ENCODE data around the gene ANKRD33B.

The ANKRD33B gene

GRCh38 chr5:10639846-10640368 lies 76.0 kb downstream of the ANKRD33B start:
- DNase-seq: no peak

- no peak for DNase-seq
These were observed 78.5 kb downstream of the ANKRD33B start for GRCh38 chr5:10642367-10642766.

- no peak for DNase-seq
These were observed 80.3 kb downstream of the ANKRD33B start for GRCh38 chr5:10644192-10644591.

- peak in 1 of 2 experiments; percentile 30 for DNase-seq
These were observed 81.3 kb downstream of the ANKRD33B start for GRCh38 chr5:10645146-10645545.

- DNase-seq: no peak
These were observed 81.8 kb downstream of the ANKRD33B start for GRCh38 chr5:10645671-10646070.

GRCh38 chr5:10647640-10648039 lies 83.8 kb downstream of the ANKRD33B start:
- DNase-seq: no peak

- DNase-seq: no peak
These were observed 85.2 kb downstream of the ANKRD33B start for GRCh38 chr5:10648806-10649665.

GRCh38 chr5:10649666-10650380 lies 86.0 kb downstream of the ANKRD33B start:
- DNase-seq: no peak

GRCh38 chr5:10652151-10652550 lies 88.3 kb downstream of the ANKRD33B start:
- DNase-seq: no peak

GRCh38 chr5:10652606-10653005 lies 88.7 kb downstream of the ANKRD33B start:
- no peak for DNase-seq

- no peak for DNase-seq
These were observed 89.2 kb downstream of the ANKRD33B start for GRCh38 chr5:10653043-10653442.

GRCh38 chr5:10653751-10654400 lies 90.0 kb downstream of the ANKRD33B start:
- no peak for DNase-seq

- no peak for DNase-seq
These were observed 90.7 kb downstream of the ANKRD33B start for GRCh38 chr5:10654566-10654965.

GRCh38 chr5:10655161-10655971 lies 91.5 kb downstream of the ANKRD33B start:
- DNase-seq: no peak

GRCh38 chr5:10655972-10656830 lies 92.3 kb downstream of the ANKRD33B start:
- DNase-seq: no peak

- DNase-seq: no peak
These were observed 94.4 kb downstream of the ANKRD33B start for GRCh38 chr5:10658265-10658664.

GRCh38 chr5:10660135-10660534 lies 96.3 kb downstream of the ANKRD33B start:
- DNase-seq: no peak

GRCh38 chr5:10660720-10661387 lies 97.0 kb downstream of the ANKRD33B start:
- no peak for DNase-seq

- no peak for DNase-seq
These were observed 97.5 kb downstream of the ANKRD33B start for GRCh38 chr5:10661401-10661800.

- no peak for DNase-seq
These were observed 98.2 kb downstream of the ANKRD33B start for GRCh38 chr5:10662083-10662482.
